Activated CD4-positive, CD25-positive, alpha-beta regulatory T cell (primary cell): ENCODE results near the gene RICTOR.

Experiments
- DNase-seq, 4 experiments: peaks; one replicate each; lab custom pipeline; 2025; lab: John Stamatoyannopoulos, UW

RICTOR gene

DNA sequence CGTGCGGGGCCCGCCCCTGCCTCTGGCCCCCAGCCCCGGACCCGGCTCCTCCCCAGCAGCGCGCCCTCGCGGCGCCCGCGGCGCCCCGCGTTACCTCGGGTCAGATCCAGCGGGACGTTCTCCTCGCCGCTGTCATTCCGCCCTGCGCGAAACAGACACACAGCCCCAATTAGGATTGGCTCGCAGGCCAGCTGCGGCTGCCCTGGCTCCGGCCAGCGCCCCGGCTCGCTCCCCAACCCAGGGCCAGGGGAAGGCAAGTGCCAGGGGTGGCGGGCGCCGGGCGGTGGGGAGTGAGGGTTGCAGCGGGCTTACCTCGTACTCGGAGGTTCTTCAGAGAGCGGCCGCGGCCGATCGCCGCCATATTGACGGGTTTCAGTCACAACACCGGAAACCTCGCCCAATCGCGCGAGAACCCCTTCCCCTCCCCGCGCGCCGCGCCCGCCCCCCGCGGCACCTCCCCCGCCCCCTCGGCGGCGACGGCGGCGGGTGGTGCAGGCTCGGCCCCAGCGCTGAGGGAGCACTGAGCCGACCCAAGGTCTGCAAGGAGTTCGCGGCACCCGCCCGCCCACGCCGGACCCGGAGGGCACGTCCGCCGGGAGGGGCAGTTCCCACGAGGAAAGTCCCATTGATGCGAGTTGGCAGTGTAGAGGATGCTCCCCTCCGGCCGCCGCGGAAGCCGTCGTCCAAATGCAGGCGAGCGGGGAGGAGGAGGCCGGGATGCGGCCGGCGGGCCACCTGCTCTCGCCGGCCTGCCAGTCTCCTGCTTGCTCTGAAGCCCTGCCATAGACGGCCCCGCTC, at the start of gene RICTOR:
TSS of gene RICTOR (minus strand) at position 383 of the 798 bp plus-strand sequence. CDS start at position 361, 22 bp downstream.
- peak; percentile 80 to 87 (median 86) for DNase-seq

DNA sequence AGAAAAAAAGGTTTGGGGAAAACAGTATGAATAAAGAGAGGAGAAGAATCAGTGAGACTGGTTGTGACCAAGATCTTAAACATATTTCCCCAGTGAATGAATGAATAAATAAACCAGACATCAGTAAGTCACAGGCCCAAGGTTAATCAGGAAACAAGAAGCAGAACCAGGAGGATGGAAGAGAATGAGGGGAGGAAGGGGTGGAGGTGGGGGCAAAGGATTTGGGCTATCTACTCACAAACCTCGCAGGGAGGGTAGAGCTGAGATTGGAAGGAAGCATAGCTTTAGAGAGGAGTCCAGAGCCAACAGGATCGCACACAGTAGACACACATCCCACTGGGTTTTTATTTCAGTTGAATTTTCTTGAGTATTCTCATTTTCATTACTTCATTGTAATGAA, 47.7 kb upstream of the RICTOR start:
- no peak for DNase-seq

DNA sequence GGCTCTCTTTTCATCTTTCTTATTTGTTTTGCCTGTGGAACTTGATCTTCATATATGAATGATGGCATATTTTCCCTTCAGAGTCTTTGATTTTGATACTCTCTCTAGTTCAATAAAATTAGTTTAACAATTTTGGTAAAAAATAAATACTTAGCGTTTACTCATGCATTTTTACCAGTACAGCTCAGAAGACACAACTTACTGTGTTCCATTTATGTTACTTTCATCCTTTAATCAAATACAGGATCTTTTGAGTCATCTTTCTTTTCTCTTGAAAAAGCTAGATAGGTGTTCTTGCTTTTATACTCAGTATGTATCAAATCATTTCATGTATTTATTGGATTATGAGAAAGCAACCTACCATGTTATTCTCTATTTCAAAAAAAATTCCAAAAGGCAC, 47.1 kb upstream of the RICTOR start:
- no peak for DNase-seq

DNA sequence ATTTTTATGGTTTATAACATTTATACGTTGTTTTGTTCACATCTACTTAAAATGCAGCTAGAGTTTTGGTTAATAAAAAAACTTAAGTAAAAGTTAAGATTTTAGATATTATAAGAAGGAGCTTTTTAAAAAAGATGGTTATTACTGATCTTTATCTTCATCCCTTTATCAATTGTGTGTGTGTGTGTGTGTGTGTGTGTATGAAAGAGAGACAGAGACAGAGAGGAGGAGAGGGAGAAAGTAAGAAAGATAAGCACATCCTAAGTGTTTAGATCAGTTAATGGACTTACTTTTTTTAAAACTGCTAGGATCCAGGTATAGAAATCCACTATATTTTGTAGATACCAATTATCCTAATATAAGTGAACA, 45.8 kb upstream of the RICTOR start:
- no peak for DNase-seq

DNA sequence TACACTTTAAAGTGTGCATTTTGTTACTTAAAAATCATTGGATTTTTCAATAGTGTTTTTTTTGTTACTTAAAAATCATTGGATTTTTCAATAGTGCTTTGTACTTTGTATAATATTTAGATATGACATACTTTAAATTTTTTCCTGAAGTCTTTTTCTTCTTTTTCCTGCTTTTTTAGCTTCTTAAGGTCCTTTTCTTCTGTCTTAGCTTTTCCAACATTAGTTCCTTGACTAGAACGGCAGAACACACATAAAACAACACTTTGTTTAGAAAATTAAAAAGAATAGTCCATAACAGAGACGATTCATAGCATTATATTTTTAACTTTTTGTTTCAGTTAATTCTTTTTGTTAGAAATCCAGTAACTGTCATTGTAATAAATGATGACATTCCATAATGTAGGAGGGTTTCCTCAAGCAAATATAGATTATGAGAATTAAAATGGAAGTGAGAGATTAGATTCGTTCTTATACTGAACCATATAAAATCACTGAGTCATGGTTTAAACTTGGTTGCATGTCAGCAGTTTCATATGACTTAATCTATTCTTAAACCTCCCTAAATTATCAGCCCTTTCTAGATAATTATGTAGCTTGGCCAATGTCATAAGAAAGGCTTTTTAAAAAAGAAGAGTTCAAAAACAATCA, 45.3 kb upstream of the RICTOR start:
- DNase-seq: no peak

DNA sequence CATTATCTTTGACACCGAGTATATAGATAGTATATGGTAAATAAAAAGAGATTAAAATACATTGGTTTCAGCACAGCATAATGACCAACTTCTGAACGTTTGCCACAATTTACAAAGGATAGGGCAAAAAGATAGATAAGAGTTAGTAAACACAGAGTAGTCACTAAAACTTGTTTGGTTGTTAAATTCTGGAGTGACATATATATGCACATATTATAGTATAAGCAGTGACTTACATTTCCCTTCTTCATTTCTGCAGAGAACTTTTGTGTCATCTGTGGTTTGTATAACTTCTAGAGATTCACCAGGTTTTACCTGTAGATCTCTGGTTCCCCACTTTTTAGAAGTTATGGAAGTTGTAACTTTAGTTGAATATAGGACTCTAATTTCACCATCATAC, 44.4 kb upstream of the RICTOR start:
- DNase-seq: no peak

GRCh38 chr5:39117401-39117800, 43.2 kb upstream of the RICTOR start:
- no peak for DNase-seq

GRCh38 chr5:39116344-39117170, 42.4 kb upstream of the RICTOR start:
- DNase-seq: no peak

GRCh38 chr5:39115644-39116343, 41.6 kb upstream of the RICTOR start:
- no peak for DNase-seq

GRCh38 chr5:39114155-39114554, 40.0 kb upstream of the RICTOR start:
- DNase-seq: no peak

DNA sequence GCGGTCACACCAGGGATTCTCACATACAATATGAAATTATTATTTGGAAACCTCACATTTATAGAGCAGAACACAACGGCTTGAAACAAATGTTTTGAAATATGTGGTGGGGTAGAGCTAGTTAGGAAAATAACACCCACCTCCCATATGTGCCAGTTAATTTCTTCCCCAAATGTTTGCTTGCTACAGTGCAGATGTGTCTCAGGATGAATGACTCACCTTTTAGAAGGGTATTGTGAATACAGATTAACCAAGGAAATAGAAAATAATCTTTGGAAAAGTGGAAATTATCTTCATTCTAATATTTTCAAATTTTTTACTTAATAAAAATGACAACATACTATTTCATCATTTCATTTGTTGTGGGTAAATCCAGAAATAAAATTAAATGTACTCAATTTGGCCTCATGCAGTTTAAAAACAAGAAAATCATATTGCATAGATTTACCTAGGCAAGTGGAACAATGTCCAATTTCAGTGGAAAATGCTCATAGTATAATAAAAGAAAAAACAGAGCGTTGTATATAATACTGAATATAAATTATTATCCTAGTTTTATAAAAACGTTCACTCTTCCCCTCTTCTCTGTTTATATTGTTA, 39.3 kb upstream of the RICTOR start:
- DNase-seq: no peak

- DNase-seq: no peak
These were observed 35.4 kb upstream of the RICTOR start for GRCh38 chr5:39109606-39110005.

- no peak for DNase-seq
These were observed 34.8 kb upstream of the RICTOR start for GRCh38 chr5:39108987-39109386.

DNA sequence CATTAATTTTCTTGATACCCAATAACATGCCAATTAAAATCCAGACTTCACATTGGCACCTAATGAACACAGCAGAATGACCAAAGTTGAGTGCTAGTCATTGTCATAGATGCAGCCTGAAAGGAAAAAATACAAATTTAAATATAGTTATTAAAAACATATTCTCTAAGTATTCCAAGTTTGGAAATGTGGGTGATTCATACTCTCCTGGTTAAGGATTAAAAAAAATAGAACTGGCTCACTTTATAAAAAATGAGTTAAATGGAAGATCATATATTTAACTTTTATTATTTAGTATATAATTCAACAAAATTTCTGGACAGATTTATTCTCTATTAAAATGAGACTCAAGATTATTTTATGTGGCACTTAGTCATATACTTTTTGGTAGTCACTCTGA, 33.2 kb upstream of the RICTOR start:
- DNase-seq: no peak

GRCh38 chr5:39106322-39106721, 32.1 kb upstream of the RICTOR start:
- DNase-seq: no peak

- no peak for DNase-seq
These were observed 30.0 kb upstream of the RICTOR start for GRCh38 chr5:39104221-39104620.

- DNase-seq: no peak
These were observed 28.5 kb upstream of the RICTOR start for GRCh38 chr5:39102684-39103155.

- DNase-seq: no peak
These were observed 26.7 kb upstream of the RICTOR start for GRCh38 chr5:39100851-39101396.

GRCh38 chr5:39100301-39100850, 26.2 kb upstream of the RICTOR start:
- DNase-seq: no peak

GRCh38 chr5:39099831-39100230, 25.6 kb upstream of the RICTOR start:
- no peak for DNase-seq

DNA sequence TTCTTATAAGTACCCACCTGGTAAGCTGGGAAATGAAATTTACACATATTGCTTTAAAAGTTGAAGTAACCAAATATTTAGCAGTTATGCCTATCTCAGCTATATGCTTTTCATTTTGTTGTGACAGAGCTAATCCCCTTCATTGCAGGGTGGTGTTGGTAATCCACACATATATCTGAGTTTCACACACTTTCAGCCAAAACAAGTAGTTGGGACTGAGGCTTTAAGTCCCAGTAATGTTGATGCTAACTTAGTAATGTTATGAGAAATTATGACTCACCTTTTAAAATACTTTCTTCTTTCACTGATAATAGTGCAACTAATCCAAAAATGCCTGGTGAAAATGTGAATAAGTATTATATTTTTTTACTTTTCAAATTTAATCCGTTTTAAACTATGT, 19.2 kb upstream of the RICTOR start:
- DNase-seq: no peak
